HEK293 (cell line): ENCODE measurements around the gene RBMY1D.
"Not testable (repeated sequence)": the region's sequence is repeated elsewhere in the genome, so short reads cannot be mapped to it uniquely, and the experiment has no call there.

ENCODE experiments used
- REST ChIP-seq: fragments of 450-650 bp; formaldehyde crosslinking; IDR thresholded peaks from 2 replicates; pipeline ENCODE4 v1.5.1; 2016; ENCODE audit warnings: missing biosample characterization, missing genetic modification characterization
- SP2 ChIP-seq: fragments of 450-650 bp; formaldehyde crosslinking; IDR thresholded peaks from 2 replicates; pipeline ENCODE4 v1.5.1; 2016; ENCODE audit warnings: missing biosample characterization, missing genetic modification characterization
- ZBTB17 ChIP-seq: fragments of 450-650 bp; formaldehyde crosslinking; IDR thresholded peaks from 2 replicates; pipeline ENCODE4 v1.5.1; 2016; ENCODE audit warnings: missing biosample characterization, missing genetic modification characterization
- ZBTB7A ChIP-seq: fragments of 450-650 bp; formaldehyde crosslinking; IDR thresholded peaks from 2 replicates; pipeline ENCODE4 v1.5.1; 2016; ENCODE audit warnings: low read depth, missing biosample characterization, missing genetic modification characterization
- ZNF114 ChIP-seq: fragments of 450-650 bp; formaldehyde crosslinking; IDR thresholded peaks from 2 replicates; pipeline ENCODE4 v1.5.0; 2017; ENCODE audit warnings: missing biosample characterization, missing genetic modification characterization
- ZNF214 ChIP-seq: fragments of 450-650 bp; formaldehyde crosslinking; IDR thresholded peaks from 2 replicates; pipeline ENCODE4 v1.5.1; 2017; ENCODE audit warnings: missing biosample characterization, mild to moderate bottlenecking, missing genetic modification characterization, borderline replicate concordance
- ZNF274 ChIP-seq, 2 experiments: fragments of 200-500 bp in 1 of 2; fragments of 450-650 bp in 1 of 2; sonication (Bioruptor generic) in 1 of 2; formaldehyde crosslinking in 1 of 2; IDR thresholded peaks; 2 replicates each; pipeline versions ENCODE4 v1.5.1 to v1.6.1; 2014 to 2016; ENCODE audit warnings: borderline replicate concordance in 1 of 2, inconsistent platforms in 1 of 2, low read length in 1 of 2, missing biosample characterization in 1 of 2, missing genetic modification characterization in 1 of 2
- ZSCAN18 ChIP-seq: fragments of 450-650 bp; formaldehyde crosslinking; IDR thresholded peaks from 2 replicates; pipeline ENCODE4 v1.5.1; 2016; ENCODE audit warnings: missing biosample characterization, missing genetic modification characterization
- TF ChIP-seq, protein P1 (sequence below): fragments of 450-650 bp; formaldehyde crosslinking; IDR thresholded peaks from 2 replicates; pipeline ENCODE4 v1.5.1; 2016; ENCODE audit warnings: missing biosample characterization, missing genetic modification characterization
- TF ChIP-seq, protein P2 (sequence below): fragments of 450-650 bp; IDR thresholded peaks from 2 replicates; pipeline ENCODE4 v1.5.1; 2018; ENCODE audit warnings: missing biosample characterization, missing genetic modification characterization
- TF ChIP-seq, protein P3 (sequence below): fragments of 450-650 bp; formaldehyde crosslinking; optimal IDR thresholded peaks from 2 replicates; pipeline ENCODE3; 2016; ENCODE audit warnings: missing biosample characterization, mild to moderate bottlenecking, missing genetic modification characterization
- TF ChIP-seq, protein P4 (sequence below): fragments of 450-650 bp; formaldehyde crosslinking; IDR thresholded peaks from 2 replicates; pipeline ENCODE4 v1.5.1; 2016; ENCODE audit warnings: missing biosample characterization, missing genetic modification characterization, low read depth
- TF ChIP-seq, protein P5 (sequence below): fragments of 450-650 bp; formaldehyde crosslinking; IDR thresholded peaks from 2 replicates; pipeline ENCODE4 v1.5.1; 2016; ENCODE audit warnings: missing biosample characterization, missing genetic modification characterization
- TF ChIP-seq, protein P6 (sequence below): fragments of 450-650 bp; formaldehyde crosslinking; IDR thresholded peaks from 2 replicates; pipeline ENCODE4 v1.5.1; 2016; ENCODE audit warnings: missing biosample characterization, missing genetic modification characterization

GRCh38 chrY:21917932-21918331 lies 23.6 kb upstream of the RBMY1D start, which contains the start of gene RBMY1E:
- TF ChIP-seq, protein P1, sequence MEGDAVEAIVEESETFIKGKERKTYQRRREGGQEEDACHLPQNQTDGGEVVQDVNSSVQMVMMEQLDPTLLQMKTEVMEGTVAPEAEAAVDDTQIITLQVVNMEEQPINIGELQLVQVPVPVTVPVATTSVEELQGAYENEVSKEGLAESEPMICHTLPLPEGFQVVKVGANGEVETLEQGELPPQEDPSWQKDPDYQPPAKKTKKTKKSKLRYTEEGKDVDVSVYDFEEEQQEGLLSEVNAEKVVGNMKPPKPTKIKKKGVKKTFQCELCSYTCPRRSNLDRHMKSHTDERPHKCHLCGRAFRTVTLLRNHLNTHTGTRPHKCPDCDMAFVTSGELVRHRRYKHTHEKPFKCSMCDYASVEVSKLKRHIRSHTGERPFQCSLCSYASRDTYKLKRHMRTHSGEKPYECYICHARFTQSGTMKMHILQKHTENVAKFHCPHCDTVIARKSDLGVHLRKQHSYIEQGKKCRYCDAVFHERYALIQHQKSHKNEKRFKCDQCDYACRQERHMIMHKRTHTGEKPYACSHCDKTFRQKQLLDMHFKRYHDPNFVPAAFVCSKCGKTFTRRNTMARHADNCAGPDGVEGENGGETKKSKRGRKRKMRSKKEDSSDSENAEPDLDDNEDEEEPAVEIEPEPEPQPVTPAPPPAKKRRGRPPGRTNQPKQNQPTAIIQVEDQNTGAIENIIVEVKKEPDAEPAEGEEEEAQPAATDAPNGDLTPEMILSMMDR (tag by site-specific recombination), result not testable (repeated sequence)
- TF ChIP-seq ZNF114 (tag by site-specific recombination); ZBTB7A (tag by site-specific recombination); ZNF214 (tag by site-specific recombination); REST (tag by site-specific recombination); ZNF274 (IDR thresholded peaks at IDR 0.05; ENCODE audit: low read length); ZNF274 (tag by site-specific recombination; IDR thresholded peaks at IDR 0.05; ENCODE audit: borderline replicate concordance); ZSCAN18 (tag by site-specific recombination); SP2 (tag by site-specific recombination); ZBTB17 (tag by site-specific recombination): not testable (repeated sequence)
- TF ChIP-seq, protein P2, sequence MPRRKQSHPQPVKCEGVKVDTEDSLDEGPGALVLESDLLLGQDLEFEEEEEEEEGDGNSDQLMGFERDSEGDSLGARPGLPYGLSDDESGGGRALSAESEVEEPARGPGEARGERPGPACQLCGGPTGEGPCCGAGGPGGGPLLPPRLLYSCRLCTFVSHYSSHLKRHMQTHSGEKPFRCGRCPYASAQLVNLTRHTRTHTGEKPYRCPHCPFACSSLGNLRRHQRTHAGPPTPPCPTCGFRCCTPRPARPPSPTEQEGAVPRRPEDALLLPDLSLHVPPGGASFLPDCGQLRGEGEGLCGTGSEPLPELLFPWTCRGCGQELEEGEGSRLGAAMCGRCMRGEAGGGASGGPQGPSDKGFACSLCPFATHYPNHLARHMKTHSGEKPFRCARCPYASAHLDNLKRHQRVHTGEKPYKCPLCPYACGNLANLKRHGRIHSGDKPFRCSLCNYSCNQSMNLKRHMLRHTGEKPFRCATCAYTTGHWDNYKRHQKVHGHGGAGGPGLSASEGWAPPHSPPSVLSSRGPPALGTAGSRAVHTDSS, result not testable (repeated sequence)
- TF ChIP-seq, protein P3, sequence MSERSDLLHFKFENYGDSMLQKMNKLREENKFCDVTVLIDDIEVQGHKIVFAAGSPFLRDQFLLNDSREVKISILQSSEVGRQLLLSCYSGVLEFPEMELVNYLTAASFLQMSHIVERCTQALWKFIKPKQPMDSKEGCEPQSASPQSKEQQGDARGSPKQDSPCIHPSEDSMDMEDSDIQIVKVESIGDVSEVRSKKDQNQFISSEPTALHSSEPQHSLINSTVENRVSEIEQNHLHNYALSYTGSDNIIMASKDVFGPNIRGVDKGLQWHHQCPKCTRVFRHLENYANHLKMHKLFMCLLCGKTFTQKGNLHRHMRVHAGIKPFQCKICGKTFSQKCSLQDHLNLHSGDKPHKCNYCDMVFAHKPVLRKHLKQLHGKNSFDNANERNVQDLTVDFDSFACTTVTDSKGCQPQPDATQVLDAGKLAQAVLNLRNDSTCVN, result not testable (repeated sequence)
- TF ChIP-seq, protein P4, sequence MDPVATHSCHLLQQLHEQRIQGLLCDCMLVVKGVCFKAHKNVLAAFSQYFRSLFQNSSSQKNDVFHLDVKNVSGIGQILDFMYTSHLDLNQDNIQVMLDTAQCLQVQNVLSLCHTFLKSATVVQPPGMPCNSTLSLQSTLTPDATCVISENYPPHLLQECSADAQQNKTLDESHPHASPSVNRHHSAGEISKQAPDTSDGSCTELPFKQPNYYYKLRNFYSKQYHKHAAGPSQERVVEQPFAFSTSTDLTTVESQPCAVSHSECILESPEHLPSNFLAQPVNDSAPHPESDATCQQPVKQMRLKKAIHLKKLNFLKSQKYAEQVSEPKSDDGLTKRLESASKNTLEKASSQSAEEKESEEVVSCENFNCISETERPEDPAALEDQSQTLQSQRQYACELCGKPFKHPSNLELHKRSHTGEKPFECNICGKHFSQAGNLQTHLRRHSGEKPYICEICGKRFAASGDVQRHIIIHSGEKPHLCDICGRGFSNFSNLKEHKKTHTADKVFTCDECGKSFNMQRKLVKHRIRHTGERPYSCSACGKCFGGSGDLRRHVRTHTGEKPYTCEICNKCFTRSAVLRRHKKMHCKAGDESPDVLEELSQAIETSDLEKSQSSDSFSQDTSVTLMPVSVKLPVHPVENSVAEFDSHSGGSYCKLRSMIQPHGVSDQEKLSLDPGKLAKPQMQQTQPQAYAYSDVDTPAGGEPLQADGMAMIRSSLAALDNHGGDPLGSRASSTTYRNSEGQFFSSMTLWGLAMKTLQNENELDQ (tag by site-specific recombination), result not testable (repeated sequence)
- TF ChIP-seq, protein P5, sequence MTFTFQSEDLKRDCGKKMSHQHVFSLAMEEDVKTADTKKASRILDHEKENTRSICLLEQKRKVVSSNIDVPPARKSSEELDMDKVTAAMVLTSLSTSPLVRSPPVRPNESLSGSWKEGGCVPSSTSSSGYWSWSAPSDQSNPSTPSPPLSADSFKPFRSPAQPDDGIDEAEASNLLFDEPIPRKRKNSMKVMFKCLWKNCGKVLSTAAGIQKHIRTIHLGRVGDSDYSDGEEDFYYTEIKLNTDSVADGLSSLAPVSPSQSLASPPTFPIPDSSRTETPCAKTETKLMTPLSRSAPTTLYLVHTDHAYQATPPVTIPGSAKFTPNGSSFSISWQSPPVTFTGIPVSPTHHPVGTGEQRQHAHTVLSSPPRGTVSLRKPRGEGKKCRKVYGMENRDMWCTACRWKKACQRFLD (tag by site-specific recombination), result not testable (repeated sequence)
- TF ChIP-seq, protein P6, sequence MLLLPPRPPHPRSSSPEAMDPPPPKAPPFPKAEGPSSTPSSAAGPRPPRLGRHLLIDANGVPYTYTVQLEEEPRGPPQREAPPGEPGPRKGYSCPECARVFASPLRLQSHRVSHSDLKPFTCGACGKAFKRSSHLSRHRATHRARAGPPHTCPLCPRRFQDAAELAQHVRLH, result not testable (repeated sequence)
